Endothelial cell of umbilical vein (primary cell): ENCODE measurements around the gene SORCS2. TPM values are rescaled to one million over a fixed set of nuclear protein-coding genes. Genes with fewer than 3 reads are reported as not detected.

Source experiments
- BruUV-seq: library from RNA; stranded (reverse); fragments of 400-500 nt; replicated peaks from 2 replicates; lab custom pipeline; 2021; lab: Mats Ljungman, UMichigan
- CTCF ChIA-PET: fragments of 300-600, 350-600 bp; sonication (Branson Sonifier 250); formaldehyde crosslinking; loops from one replicate; lab custom pipeline; 2021; ENCODE audit warnings: antibody characterized with exemption, inconsistent platforms; lab: Charles Lee
- POLR2A ChIA-PET: fragments of 300-600, 350-600 bp; sonication (Branson Sonifier 250); formaldehyde crosslinking; loops from one replicate; lab custom pipeline; 2021; ENCODE audit warnings: antibody characterized with exemption, inconsistent platforms; lab: Charles Lee
- DNase-seq: peaks from one replicate; pipeline ENCODE4 v3.0.0-alpha.2; 2011; ENCODE audit warnings: low read depth, low spot score
- FAIRE-seq: peaks from 2 replicates; lab custom pipeline; 2011; peaks lifted over from hg19 to GRCh38; lab: Jason Lieb, UNC
- H2AFZ ChIP-seq: 2 replicates; pipeline ENCODE4 v1.6.0; 2012; ENCODE audit warnings: low read depth, low read length, control low read depth, inconsistent platforms
- H3K27ac ChIP-seq: 2 replicates; pipeline ENCODE4 v1.5.1; 2011; ENCODE audit warnings: low read depth, mild to moderate bottlenecking, control low read depth, low read length, moderate library complexity; ENCODE audit not compliant: insufficient read depth
- H3K27me3 ChIP-seq, 2 experiments: 2 replicates each; pipeline versions ENCODE4 v1.6.0 to v1.6.1; 2011; ENCODE audit warnings: low read length in 2 of 2, mixed read lengths in 1 of 2; ENCODE audit not compliant: control insufficient read depth in 2 of 2, insufficient read depth in 2 of 2
- H3K36me3 ChIP-seq, 2 experiments: 2 replicates in 1 of 2; 3 replicates in 1 of 2; pipeline ENCODE4 v1.5.1; 2011; ENCODE audit warnings: low read length in 2 of 2, mild to moderate bottlenecking in 1 of 2, moderate library complexity in 1 of 2; ENCODE audit not compliant: control insufficient read depth in 2 of 2, insufficient read depth in 2 of 2; ENCODE audit errors: extremely low read depth in 1 of 2
- H3K4me1 ChIP-seq: 3 replicates; pipeline ENCODE4 v1.5.1; 2011; ENCODE audit warnings: mild to moderate bottlenecking, low read length; ENCODE audit not compliant: control insufficient read depth, insufficient read depth; ENCODE audit errors: extremely low read depth
- H3K4me2 ChIP-seq: 2 replicates; pipeline ENCODE4 v1.6.1; 2011; ENCODE audit warnings: low read length, control low read depth, mixed read lengths; ENCODE audit not compliant: insufficient read depth
- H3K4me3 ChIP-seq, 3 experiments: fragments of 200-600 bp in 1 of 3; sonication (generic), shearing (Covaris generic) in 1 of 3; replicated peaks in 1 of 3; 2 replicates each; pipeline ENCODE4 v1.5.1; 2011 to 2016; ENCODE audit warnings: control low read depth in 3 of 3, low read length in 3 of 3, mild to moderate bottlenecking in 2 of 3, inconsistent platforms in 1 of 3, low read depth in 1 of 3, moderate library complexity in 1 of 3; ENCODE audit not compliant: insufficient read depth in 1 of 3
- H3K79me2 ChIP-seq: 2 replicates; pipeline ENCODE4 v1.6.0; 2012; ENCODE audit warnings: low read length, inconsistent platforms; ENCODE audit not compliant: control insufficient read depth, insufficient read depth
- H3K9ac ChIP-seq: replicated peaks from 2 replicates; pipeline ENCODE3; 2011; ENCODE audit warnings: low read length, control low read depth; ENCODE audit not compliant: insufficient read depth; ENCODE audit errors: extremely low read depth
- H3K9me1 ChIP-seq: replicated peaks from 3 replicates; pipeline ENCODE4 v1.6.0; 2011; ENCODE audit warnings: mild to moderate bottlenecking, low read length; ENCODE audit not compliant: control insufficient read depth, insufficient read depth; ENCODE audit errors: extremely low read depth
- H3K9me3 ChIP-seq: replicated peaks from 2 replicates; pipeline ENCODE4 v1.5.1; 2012; ENCODE audit warnings: low read length, inconsistent platforms; ENCODE audit not compliant: control insufficient read depth, insufficient read depth
- H4K20me1 ChIP-seq: replicated peaks from 2 replicates; pipeline ENCODE3; 2011; ENCODE audit warnings: mild to moderate bottlenecking, low read length; ENCODE audit not compliant: control insufficient read depth, insufficient read depth; ENCODE audit errors: extremely low read depth
- CTCF ChIP-seq, 2 donors: IDR thresholded peaks; 1 replicate in 1 of 2; 2 replicates in 1 of 2; pipeline ENCODE4 v1.5.1; 2011; ENCODE audit warnings: low read length in 2 of 2, mild to moderate bottlenecking in 2 of 2, moderate library complexity in 2 of 2, control low read depth in 1 of 2, inconsistent platforms in 1 of 2, low read depth in 1 of 2; ENCODE audit not compliant: insufficient read depth in 1 of 2; ENCODE audit errors: extremely low read depth in 1 of 2
- EZH2 ChIP-seq: IDR thresholded peaks from 2 replicates; pipeline ENCODE4 v1.6.1; 2012; ENCODE audit warnings: borderline replicate concordance, low read depth, mild to moderate bottlenecking, moderate library complexity, low read length, inconsistent platforms; ENCODE audit not compliant: severe bottlenecking
- FOS ChIP-seq: IDR thresholded peaks from 2 replicates; pipeline ENCODE4 v1.6.1; 2011; ENCODE audit warnings: mild to moderate bottlenecking, low read length, moderate library complexity, borderline replicate concordance; ENCODE audit not compliant: insufficient read depth
- GATA2 ChIP-seq: IDR thresholded peaks from 2 replicates; pipeline ENCODE4 v1.7.0; 2011; ENCODE audit warnings: low read depth, mild to moderate bottlenecking, moderate library complexity, mixed read lengths, low read length; ENCODE audit not compliant: insufficient read length, insufficient read depth
- JUN ChIP-seq: IDR thresholded peaks from 2 replicates; pipeline ENCODE4 v1.6.1; 2011; ENCODE audit warnings: borderline replicate concordance, low read depth; ENCODE audit not compliant: insufficient read length, insufficient read depth
- MAX ChIP-seq: IDR thresholded peaks from 2 replicates; pipeline ENCODE4 v1.6.1; 2011; ENCODE audit not compliant: insufficient read depth, insufficient read length
- MYC ChIP-seq: IDR thresholded peaks from one replicate; pipeline ENCODE4 v1.6.1; 2011; ENCODE audit warnings: mild to moderate bottlenecking, low read depth, low read length
- POLR2A ChIP-seq: IDR thresholded peaks from 2 replicates; pipeline ENCODE4 v1.6.1; 2012; ENCODE audit warnings: low read depth, mild to moderate bottlenecking, control low read depth, low read length
- POLR2AphosphoS5 ChIP-seq: IDR thresholded peaks from 2 replicates; pipeline ENCODE4 v1.6.1; 2012; ENCODE audit warnings: low read depth, mild to moderate bottlenecking, control low read depth, low read length, moderate library complexity; ENCODE audit not compliant: insufficient read depth
- dilution Hi-C: fragments of 300-500 bp; cut with MboI; formaldehyde crosslinking; loops from one replicate; pipeline ENCODE4 v1.15.0; 2019; ENCODE audit warnings: low sequenced_read_pairs; ENCODE audit not compliant: extremely low pct_ligation_motif_present
- intact Hi-C: fragments of 100-400 bp; cut with micrococcal nuclease; formaldehyde crosslinking; loops from one replicate; pipeline ENCODE4 v1.10.0; 2022
- polyA plus RNA-seq, 4 experiments: library from polyadenylated mRNA; depleted of rRNA in 3 of 4; stranded (reverse) in 3 of 4; unstranded in 1 of 4; fragments of >200 nt; gene quantifications; 2 replicates each; pipeline versions ENCODE4 v1.2.1 to v1.2.3, GENCODE V29; 2011 to 2012; ENCODE audit warnings: missing spikeins in 1 of 4
- total RNA-seq: library from RNA; stranded (reverse); gene quantifications from 2 replicates; pipeline ENCODE4 v1.2.3, GENCODE V29; 2021

Gene SORCS2
- total and polyA plus RNA-seq, 2 donors (not counting 3 experiments of a cell fraction or from before 2014, with no cell fraction given): not detected

- H3K4me3 ChIP-seq: no peak overlapping the region
- intact Hi-C loops: no loop called here
- H2AFZ ChIP-seq: no peak overlapping the region
- no peaks in the 10 kb centered on the region for H3K36me3 ChIP-seq
- BruUV-seq: no TSS peak
- ChIA-PET CTCF (no interaction called here), POLR2A (no interaction called here)
- no peaks in the 10 kb centered on the region for H4K20me1 ChIP-seq
- no peaks in the 10 kb centered on the region for H3K9me1 ChIP-seq
- H3K79me2 ChIP-seq: no peaks in the 10 kb centered on the region
- no peak for FAIRE-seq
- no peaks in the 10 kb centered on the region for H3K4me1 ChIP-seq
- no peak for DNase-seq
- no peak overlapping the region for H3K9ac ChIP-seq
- TF ChIP-seq CTCF (IDR thresholded peaks at IDR 0.05; ENCODE audit: extremely low read depth in 1 of 2, insufficient read depth in 1 of 2, low read depth in 1 of 2, low read length in 2 of 2) (no peak), FOS (no peak), EZH2 (no peak), MYC (no peak), POLR2A (no peak), POLR2AphosphoS5 (no peak), GATA2 (no peak), JUN (no peak), MAX (no peak)
- dilution Hi-C loops: no loop called here
- no peak overlapping the region for H3K27ac ChIP-seq
- no peaks in the 10 kb centered on the region for H3K9me3 ChIP-seq
- no peak overlapping the region for H3K4me2 ChIP-seq
- peaks cover 0 to 5% of the 10 kb centered on the region in 2 experiments for H3K27me3 ChIP-seq
Observed at GRCh38 chr4:7279902-7280301, 87.6 kb downstream of the SORCS2 start.
